Adrenal gland (tissue), 12 donors: ENCODE data around the gene BLM. TPM values are rescaled to one million over a fixed set of nuclear protein-coding genes. Genes with fewer than 3 reads are reported as not detected.

Experiments used
- DNase-seq, 7 donors: peaks; one replicate each; pipeline ENCODE4 v3.0.0-alpha.2; 2019 to 2020
- H3K27ac ChIP-seq, 5 donors: fragments of 200-600 bp; sonication (generic) in 4 of 5; 1 replicate in 3 of 5; 2 replicates in 2 of 5; pipeline versions ENCODE4 v1.5.1 to v1.8.0; 2016 to 2020; ENCODE audit warnings: mild to moderate bottlenecking in 1 of 5
- H3K27me3 ChIP-seq: fragments of 200-600 bp; 2 replicates; pipeline ENCODE4 v1.8.0; 2021
- H3K36me3 ChIP-seq, 2 donors: fragments of 200-600 bp; replicated peaks in 1 of 2; 1 replicate in 1 of 2; 2 replicates in 1 of 2; pipeline versions ENCODE4 v1.5.1 to v1.8.0; 2018 to 2022
- H3K4me1 ChIP-seq, 2 donors: fragments of 200-600 bp; replicated peaks in 1 of 2; 1 replicate in 1 of 2; 2 replicates in 1 of 2; pipeline versions ENCODE4 v1.5.1 to v1.8.0; 2018 to 2021
- H3K4me3 ChIP-seq, 4 donors: fragments of 200-600 bp; sonication (generic) in 3 of 4; one replicate each; pipeline ENCODE4 v1.5.1; 2016 to 2018
- H3K9me3 ChIP-seq, 3 donors: fragments of 200-600 bp; sonication (generic) in 1 of 3; replicated peaks in 1 of 3; 1 replicate in 2 of 3; 2 replicates in 1 of 3; pipeline versions ENCODE4 v1.5.1 to v1.8.0; 2016 to 2021
- POLR2A ChIP-seq, 2 donors: fragments of 450-650 bp; IDR thresholded peaks; one replicate each; pipeline ENCODE4 v1.6.1; 2017; ENCODE audit warnings: antibody characterized with exemption in 2 of 2, mild to moderate bottlenecking in 2 of 2, moderate library complexity in 1 of 2
- WGBS, 4 donors: extraction: QIAGEN DNeasy Blood & Tissue Kit in 2 of 4; methylation state at CpG; one replicate each; pipeline versions ENCODE4 v1.1.5 to v1.1.7; 2013 to 2017; 5-methylcytosine and 5-hydroxymethylcytosine counted together
- intact Hi-C, 2 donors: fragments of 100-400 bp; cut with DNase I; formaldehyde crosslinking; loops; one replicate each; pipeline versions ENCODE4 v1.14.1 to v1.15.0; 2022 to 2023
- polyA plus RNA-seq, 3 donors: library from polyadenylated mRNA; stranded (reverse); fragments of 200-250 nt in 2 of 3; fragments of 350-450 nt in 1 of 3; fragmentation: Illumina TruSeq in 1 of 3; extraction: RNeasy Lipid Tissue Mini Kit (QIAGEN cat#74804) in 1 of 3; gene quantifications; one replicate each; pipeline ENCODE4 v1.2.3, GENCODE V29; 2013 to 2014
- total RNA-seq, 9 donors: library from RNA; depleted of rRNA in 4 of 9; stranded (reverse); fragments of >200 nt in 4 of 9; fragments of 120-200 nt in 1 of 9; fragmentation: NEBNext Ultra II Directional in 1 of 9; extraction: Animal tissue kit (Norgen Biotek cat#: 25700) in 1 of 9; gene quantifications; one replicate each; pipeline versions ENCODE4 v1.1.0 to v1.2.4, GENCODE V29; 2013 to 2023
- TF ChIP-seq, protein P1 (sequence below), 6 experiments: fragments of 450-650 bp in 4 of 6; fragments of 200-600 bp in 2 of 6; sonication (generic) in 1 of 6; IDR thresholded peaks; 1 replicate in 5 of 6; 2 replicates in 1 of 6; pipeline versions ENCODE4 v1.5.1 to v1.8.0; 2016 to 2021; ENCODE audit warnings: antibody characterized with exemption in 6 of 6, mild to moderate bottlenecking in 2 of 6, moderate library complexity in 1 of 6
- donor health status: healthy with polysubstance abuse.
- donor health status: Bipolar disorder and iron deficiency.
- donor health status: DM: yes; HTN: yes; CAD: no.
- donor health status: DM: no; HTN: no; CAD: no.
- donor health status: DM: no; HTN: no; CAD: no.
- donor health status: DM: yes; HTN: yes; CAD: no.

Gene BLM
- total and polyA plus RNA-seq, 12 donors: 0.24 to 6.8 (median 1.3) TPM

DNA sequence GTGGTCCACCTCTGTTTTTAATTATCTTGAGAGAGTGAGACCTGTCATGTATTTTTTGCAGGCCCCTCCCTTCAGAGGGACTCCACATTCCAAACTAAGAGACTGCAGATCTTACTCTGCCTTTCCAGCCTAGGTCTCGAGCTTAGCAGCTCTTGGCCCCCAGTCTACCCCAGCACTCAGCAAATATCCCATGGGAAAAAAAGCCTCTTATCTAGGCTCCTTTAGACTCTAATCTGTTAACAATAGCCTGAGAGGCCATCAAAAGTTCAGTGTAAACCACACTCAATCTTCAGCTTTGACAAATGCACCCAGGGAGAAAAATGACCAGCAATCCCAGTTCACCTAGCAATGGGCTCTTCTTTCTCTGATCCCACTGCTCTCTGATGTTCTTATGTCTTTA, 8.6 kb upstream of the BLM start:
- H3K27ac ChIP-seq: no peak overlapping the region
- no peak overlapping the region for H3K4me3 ChIP-seq
- H3K4me1 ChIP-seq: no peaks in the 10 kb centered on the region
- intact Hi-C loops: no loop called here
- no peak for TF ChIP-seq POLR2A (IDR thresholded peaks at IDR 0.05)
- TF ChIP-seq, protein P1, sequence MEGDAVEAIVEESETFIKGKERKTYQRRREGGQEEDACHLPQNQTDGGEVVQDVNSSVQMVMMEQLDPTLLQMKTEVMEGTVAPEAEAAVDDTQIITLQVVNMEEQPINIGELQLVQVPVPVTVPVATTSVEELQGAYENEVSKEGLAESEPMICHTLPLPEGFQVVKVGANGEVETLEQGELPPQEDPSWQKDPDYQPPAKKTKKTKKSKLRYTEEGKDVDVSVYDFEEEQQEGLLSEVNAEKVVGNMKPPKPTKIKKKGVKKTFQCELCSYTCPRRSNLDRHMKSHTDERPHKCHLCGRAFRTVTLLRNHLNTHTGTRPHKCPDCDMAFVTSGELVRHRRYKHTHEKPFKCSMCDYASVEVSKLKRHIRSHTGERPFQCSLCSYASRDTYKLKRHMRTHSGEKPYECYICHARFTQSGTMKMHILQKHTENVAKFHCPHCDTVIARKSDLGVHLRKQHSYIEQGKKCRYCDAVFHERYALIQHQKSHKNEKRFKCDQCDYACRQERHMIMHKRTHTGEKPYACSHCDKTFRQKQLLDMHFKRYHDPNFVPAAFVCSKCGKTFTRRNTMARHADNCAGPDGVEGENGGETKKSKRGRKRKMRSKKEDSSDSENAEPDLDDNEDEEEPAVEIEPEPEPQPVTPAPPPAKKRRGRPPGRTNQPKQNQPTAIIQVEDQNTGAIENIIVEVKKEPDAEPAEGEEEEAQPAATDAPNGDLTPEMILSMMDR (IDR thresholded peaks at IDR 0.05): no peak
- no peak for DNase-seq
- WGBS, 4 donors: 82 to 100% (median 95%) methylated on average over 1 of the region's 1 CpG
- no peaks in the 10 kb centered on the region for H3K36me3 ChIP-seq
- H3K27me3 ChIP-seq: no peaks in the 10 kb centered on the region
- no peaks in the 10 kb centered on the region for H3K9me3 ChIP-seq

DNA sequence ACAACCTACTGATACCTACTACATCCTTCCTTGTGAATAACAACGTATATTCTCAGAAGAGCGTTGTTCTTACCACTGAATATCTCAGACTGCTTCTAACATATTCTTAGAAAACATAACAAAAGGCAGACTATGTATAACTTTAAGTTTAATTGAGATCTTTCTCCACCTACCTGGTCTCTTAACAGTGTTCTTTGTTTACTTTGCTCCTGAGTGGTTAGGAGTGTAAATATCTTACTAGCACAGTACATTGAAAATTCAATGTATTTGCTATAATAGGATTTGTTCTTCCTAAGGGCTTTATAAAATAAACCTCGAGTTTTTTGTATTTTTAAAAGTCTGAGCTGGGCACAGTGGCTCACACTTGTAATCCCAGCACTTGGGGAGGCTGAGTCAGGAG, 7.9 kb upstream of the BLM start:
- no peaks in the 10 kb centered on the region for H3K9me3 ChIP-seq
- no peak for DNase-seq
- no peaks in the 10 kb centered on the region for H3K27me3 ChIP-seq
- TF ChIP-seq, protein P1 (IDR thresholded peaks at IDR 0.05): no peak
- no peak for TF ChIP-seq POLR2A (IDR thresholded peaks at IDR 0.05)
- no peaks in the 10 kb centered on the region for H3K36me3 ChIP-seq
- H3K4me3 ChIP-seq: no peak overlapping the region
- H3K4me1 ChIP-seq: no peaks in the 10 kb centered on the region
- no peak overlapping the region for H3K27ac ChIP-seq
- intact Hi-C loops: no loop called here
- WGBS, 4 donors: 78 to 87% (median 80%) methylated on average over 3 of the region's 3 CpGs

DNA sequence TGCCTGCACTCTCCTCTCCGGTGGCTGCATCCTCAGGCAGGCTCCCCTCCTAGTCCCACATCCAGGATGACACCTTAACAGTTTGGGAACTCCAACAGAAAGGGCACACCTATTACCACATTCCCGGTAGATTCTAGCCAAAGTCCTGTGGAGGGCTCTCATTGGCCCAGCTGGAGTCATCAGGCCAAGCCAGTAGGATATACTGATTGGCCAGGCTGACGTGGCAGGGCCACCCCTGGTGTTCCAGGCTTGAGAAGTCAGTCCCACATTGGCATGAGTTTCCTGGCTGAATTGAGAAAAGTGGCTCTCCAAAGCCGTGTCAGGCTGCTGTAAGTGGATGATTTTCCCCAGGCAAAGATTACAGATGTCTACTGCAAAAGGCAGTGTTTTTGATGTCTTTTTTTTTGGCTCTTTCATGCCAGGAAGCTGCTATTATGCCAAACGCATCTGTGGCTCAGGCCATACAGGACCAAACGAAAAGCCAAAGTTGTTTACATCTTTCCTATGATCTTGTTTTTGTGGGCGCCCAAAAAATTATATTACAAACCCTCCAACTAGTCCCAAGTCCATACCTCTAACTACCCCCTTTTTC, 6.6 kb upstream of the BLM start:
- WGBS, 4 donors: 81 to 85% (median 83%) methylated on average over 6 to 7 of the region's 7 CpGs
- peak in 1 of 7 donors; percentile 59 for DNase-seq
- no peaks in the 10 kb centered on the region for H3K9me3 ChIP-seq
- H3K27ac ChIP-seq: no peak overlapping the region
- no peaks in the 10 kb centered on the region for H3K27me3 ChIP-seq
- no peaks in the 10 kb centered on the region for H3K36me3 ChIP-seq
- intact Hi-C loops: loop anchor here in 1 of 2 donors (10.0 kb wide), 1 partner anchor 174 kb away; the partner anchor contains the start of gene FES
- TF ChIP-seq, protein P1 (IDR thresholded peaks at IDR 0.05): no peak
- TF ChIP-seq POLR2A (IDR thresholded peaks at IDR 0.05): no peak
- H3K4me1 ChIP-seq: no peaks in the 10 kb centered on the region
- H3K4me3 ChIP-seq: no peak overlapping the region

DNA sequence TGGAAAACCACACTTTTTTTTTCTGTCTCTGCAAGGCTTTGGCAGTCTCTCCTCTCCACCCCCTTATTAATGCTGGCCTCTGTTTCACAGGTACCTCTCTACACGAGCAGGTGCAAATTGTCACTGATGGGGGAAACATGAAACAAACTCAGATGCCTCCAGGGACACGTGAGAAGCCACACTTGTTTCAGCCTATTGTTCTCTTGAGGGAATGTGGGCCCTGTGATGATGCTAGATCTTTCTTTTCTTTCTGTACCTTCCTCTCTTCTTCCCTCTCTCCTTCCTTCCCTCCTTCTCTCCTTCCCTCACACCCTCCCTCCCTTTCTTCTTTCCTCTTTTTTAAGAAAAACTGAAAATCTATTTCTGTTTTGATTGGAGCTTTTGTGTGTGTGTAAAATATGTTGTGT, 5.7 kb upstream of the BLM start:
- WGBS, 4 donors: 65 to 73% (median 69%) methylated on average over 2 of the region's 2 CpGs
- H3K9me3 ChIP-seq: no peaks in the 10 kb centered on the region
- no peaks in the 10 kb centered on the region for H3K27me3 ChIP-seq
- no peak for DNase-seq
- no peaks in the 10 kb centered on the region for H3K4me1 ChIP-seq
- no peak overlapping the region for H3K4me3 ChIP-seq
- intact Hi-C loops: loop anchor here in 1 of 2 donors (10.0 kb wide), 1 partner anchor 173 kb away; the partner anchor contains the start of gene FES
- TF ChIP-seq, protein P1 (IDR thresholded peaks at IDR 0.05): no peak
- no peak for TF ChIP-seq POLR2A (IDR thresholded peaks at IDR 0.05)
- H3K36me3 ChIP-seq: no peaks in the 10 kb centered on the region
- H3K27ac ChIP-seq: no peak overlapping the region
